Mononuclear cell (primary cell): ENCODE results near the gene ZNF433. TPM values are rescaled to one million over a fixed set of nuclear protein-coding genes. Genes with fewer than 3 reads are reported as not detected.

ENCODE experiments used
- H3K27me3 ChIP-seq: 2 replicates; pipeline ENCODE4 v1.6.0; 2011; ENCODE audit warnings: low read length, control low read depth; ENCODE audit not compliant: insufficient read depth
- H3K4me1 ChIP-seq: 2 replicates; pipeline ENCODE4 v1.5.1; 2011; ENCODE audit warnings: mild to moderate bottlenecking, low read length, control low read depth; ENCODE audit not compliant: insufficient read depth
- H3K4me3 ChIP-seq: 2 replicates; pipeline ENCODE4 v1.5.1; 2011; ENCODE audit warnings: mild to moderate bottlenecking, low read length, moderate library complexity
- H3K9me3 ChIP-seq: 2 replicates; pipeline ENCODE4 v1.5.1; 2011; ENCODE audit warnings: low read depth, mild to moderate bottlenecking, control low read depth, low read length
- total RNA-seq: library from RNA; depleted of rRNA; stranded (reverse); fragments of >200 nt; gene quantifications from one replicate; pipeline ENCODE4 v1.2.3, GENCODE V29; 2012

The ZNF433 gene
- total RNA-seq, 1 donor = 0.63 TPM

GRCh38 chr19:11970174-11970573 is 65.3 kb downstream of the ZNF433 start:
- Histone ChIP-seq H3K27me3 (no peaks in the 10 kb centered on the region), H3K9me3 (no peaks in the 10 kb centered on the region), H3K4me1 (peaks cover 15% of the 10 kb centered on the region), H3K4me3 (no peak overlapping the region)

DNA sequence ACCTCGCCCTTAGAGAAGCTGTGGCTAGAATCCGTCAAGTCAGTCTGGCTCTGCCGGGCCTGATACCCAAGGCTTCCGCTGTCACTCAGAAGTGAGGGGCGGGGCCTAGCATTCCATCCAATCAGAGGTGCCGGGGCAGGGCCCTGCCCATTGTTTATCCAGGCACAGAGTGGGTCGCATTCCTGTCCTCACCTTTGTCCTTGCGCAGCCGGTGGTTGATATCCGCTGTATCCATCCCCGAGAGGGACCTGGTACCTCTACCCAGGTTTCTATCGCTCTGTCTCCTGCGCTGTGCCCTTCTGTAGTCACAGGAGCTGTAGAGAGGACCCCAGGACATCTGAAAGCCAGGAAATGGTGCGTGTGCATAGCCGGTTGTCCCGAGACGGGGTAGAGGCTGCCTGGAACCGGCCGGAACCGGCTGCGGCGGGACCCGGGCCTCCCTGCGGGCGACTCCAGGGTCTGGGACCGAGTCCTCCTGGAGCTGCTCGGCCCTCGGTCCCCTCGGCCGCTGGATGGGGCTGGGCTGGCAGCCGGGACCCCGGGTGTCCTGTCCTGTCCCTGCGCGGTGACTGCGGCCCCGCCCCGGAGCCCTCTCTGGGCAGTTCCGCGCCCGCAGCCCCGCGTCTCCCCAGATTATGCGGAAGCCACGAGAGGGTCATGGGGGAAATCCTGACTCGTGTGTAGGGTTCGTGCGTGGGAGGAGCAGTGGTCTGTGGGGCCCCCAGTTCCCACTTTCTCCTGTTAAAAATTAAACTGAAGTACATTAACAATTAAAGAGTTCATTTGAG is 70.4 kb downstream of the ZNF433 start, which contains the start of gene ZNF763:
Gene ZNF763 (plus strand): TSS at position 183 of the 788 bp plus-strand sequence. CDS start 169 bp downstream, at position 352.
- Histone ChIP-seq H3K4me3 (peak within 1 kb of the TSS; percentile 90), H3K27me3 (no peaks in the 10 kb centered on the region), H3K4me1 (peaks cover 22% of the 10 kb centered on the region), H3K9me3 (no peaks in the 10 kb centered on the region)

Other genes with a start within 250 kb of the ZNF433 start
- gene ZNF491, start 237.2 kb downstream of the ZNF433 start, total RNA-seq = 0.94 TPM
- 9.1 TPM for gene ZNF440, start 221.4 kb downstream of the ZNF433 start, total RNA-seq
- 4.8 TPM for gene ZNF439, start 187.0 kb downstream of the ZNF433 start, total RNA-seq
- gene ZNF69, start 147.9 kb downstream of the ZNF433 start, total RNA-seq = 2.3 TPM
- gene ZNF700, start 110.6 kb downstream of the ZNF433 start, total RNA-seq = 14.8 TPM
- 1.7 TPM for gene ZNF763, start 70.6 kb downstream of the ZNF433 start, total RNA-seq
- not detected for gene ZNF878, start 17.3 kb upstream of the ZNF433 start, total RNA-seq
- gene ZNF844, start 29.1 kb upstream of the ZNF433 start, total RNA-seq = 32.2 TPM
- gene ZNF20, start 104.7 kb upstream of the ZNF433 start, total RNA-seq = 1.9 TPM
- gene ZNF625, start 121.1 kb upstream of the ZNF433 start, total RNA-seq = 1.7 TPM
- 67.0 TPM for gene ZNF136, start 127.4 kb upstream of the ZNF433 start, total RNA-seq